ENCODE measurements around the gene RIPOR3.

DNA sequence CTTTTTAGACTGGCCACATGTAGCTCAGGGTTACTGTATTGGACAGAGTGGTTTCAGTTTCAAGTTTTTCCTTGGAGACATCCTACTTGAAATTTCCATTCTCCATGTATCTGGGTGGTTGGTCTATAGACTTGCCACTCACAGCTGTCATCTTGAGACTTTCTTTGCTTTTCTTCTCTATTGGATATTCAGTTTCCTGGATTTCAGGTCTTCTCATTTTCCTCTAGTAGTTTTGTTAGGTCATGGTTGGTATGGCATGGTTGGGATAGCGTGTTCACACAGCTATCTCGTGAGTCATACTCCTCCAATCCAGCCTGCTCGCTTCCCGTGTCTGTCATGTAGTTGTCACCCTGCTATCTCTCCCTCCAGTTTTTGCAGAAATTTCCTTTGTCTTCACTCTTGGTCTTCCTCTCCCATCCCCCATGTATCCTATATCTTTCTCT, 132.8 kb downstream of the RIPOR3 start:
- TF ChIP-seq EZH2 (IDR thresholded peaks at IDR 0.05; ENCODE audit: borderline replicate concordance) (no peak), EZH2phosphoT487 (IDR thresholded peaks at IDR 0.05; ENCODE audit: low read depth, severe bottlenecking, unreplicated experiment) (no peak)
- TF ChIP-seq, protein P1, sequence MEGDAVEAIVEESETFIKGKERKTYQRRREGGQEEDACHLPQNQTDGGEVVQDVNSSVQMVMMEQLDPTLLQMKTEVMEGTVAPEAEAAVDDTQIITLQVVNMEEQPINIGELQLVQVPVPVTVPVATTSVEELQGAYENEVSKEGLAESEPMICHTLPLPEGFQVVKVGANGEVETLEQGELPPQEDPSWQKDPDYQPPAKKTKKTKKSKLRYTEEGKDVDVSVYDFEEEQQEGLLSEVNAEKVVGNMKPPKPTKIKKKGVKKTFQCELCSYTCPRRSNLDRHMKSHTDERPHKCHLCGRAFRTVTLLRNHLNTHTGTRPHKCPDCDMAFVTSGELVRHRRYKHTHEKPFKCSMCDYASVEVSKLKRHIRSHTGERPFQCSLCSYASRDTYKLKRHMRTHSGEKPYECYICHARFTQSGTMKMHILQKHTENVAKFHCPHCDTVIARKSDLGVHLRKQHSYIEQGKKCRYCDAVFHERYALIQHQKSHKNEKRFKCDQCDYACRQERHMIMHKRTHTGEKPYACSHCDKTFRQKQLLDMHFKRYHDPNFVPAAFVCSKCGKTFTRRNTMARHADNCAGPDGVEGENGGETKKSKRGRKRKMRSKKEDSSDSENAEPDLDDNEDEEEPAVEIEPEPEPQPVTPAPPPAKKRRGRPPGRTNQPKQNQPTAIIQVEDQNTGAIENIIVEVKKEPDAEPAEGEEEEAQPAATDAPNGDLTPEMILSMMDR (IDR thresholded peaks at IDR 0.05; ENCODE audit: poor library complexity): no peak

Measured in hepatocyte (in vitro differentiated cells).